ENCODE data around the gene TMCO4. TPM values are rescaled to one million over a fixed set of nuclear protein-coding genes. Genes with fewer than 3 reads are reported as not detected.

Gene TMCO4
- polyA plus RNA-seq, 1 experiment, result 22.0 TPM

GRCh38 chr1:19662313-19662712 is 137.4 kb downstream of the TMCO4 start:
- TF ChIP-seq CTCF (IDR thresholded peaks at IDR 0.05; ENCODE audit: insufficient read depth, low read depth, low read length), result no peak
- H3K4me3 ChIP-seq (ENCODE audit: low read depth, low read length), result no peak overlapping the region
- peaks cover 24% of the 10 kb centered on the region for H3K27me3 ChIP-seq (ENCODE audit: control insufficient read depth, insufficient read depth, low read length)
- ChIA-PET POLR2A (no interaction called here), CTCF (interaction anchor here (0.6 to 5.7 kb wide), 27 partner anchors 9 to 490 kb away, joined by 3 to 162 read pairs (median 4); no protein-coding TSS in a partner anchor)
- H3K36me3 ChIP-seq (ENCODE audit: control insufficient read depth, insufficient read depth, low read length), result peaks cover 9% of the 10 kb centered on the region
- no peak for DNase-seq (ENCODE audit: low read depth)

GRCh38 chr1:19661721-19662228 is 137.9 kb downstream of the TMCO4 start:
- peaks cover 11% of the 10 kb centered on the region for H3K36me3 ChIP-seq (ENCODE audit: control insufficient read depth, insufficient read depth, low read length)
- ChIA-PET POLR2A (interaction anchor here (0.5 kb wide), 1 partner anchor 189 kb away, joined by 15 read pairs; no protein-coding TSS in a partner anchor), CTCF (interaction anchor here (0.6 to 5.7 kb wide), 27 partner anchors 7 to 491 kb away, joined by 3 to 162 read pairs (median 4); no protein-coding TSS in a partner anchor)
- no peak for DNase-seq (ENCODE audit: low read depth)
- H3K4me3 ChIP-seq (ENCODE audit: low read depth, low read length), result no peak overlapping the region
- peak; percentile 65 for TF ChIP-seq CTCF (IDR thresholded peaks at IDR 0.05; ENCODE audit: insufficient read depth, low read depth, low read length)
- H3K27me3 ChIP-seq (ENCODE audit: control insufficient read depth, insufficient read depth, low read length), result peaks cover 21% of the 10 kb centered on the region

- Histone ChIP-seq H3K36me3 (ENCODE audit: control insufficient read depth, insufficient read depth, low read length) (peaks cover 25% of the 10 kb centered on the region), H3K27me3 (ENCODE audit: control insufficient read depth, insufficient read depth, low read length) (peaks cover 3% of the 10 kb centered on the region), H3K4me3 (ENCODE audit: low read depth, low read length) (no peak overlapping the region)
- no peak for DNase-seq (ENCODE audit: low read depth)
- no peak for TF ChIP-seq CTCF (IDR thresholded peaks at IDR 0.05; ENCODE audit: insufficient read depth, low read depth, low read length)
- POLR2A ChIA-PET, result no interaction called here
- CTCF ChIA-PET, result no interaction called here
Observed at GRCh38 chr1:19658186-19658585, 141.5 kb downstream of the TMCO4 start.

- H3K27me3 ChIP-seq (ENCODE audit: control insufficient read depth, insufficient read depth, low read length), result no peaks in the 10 kb centered on the region
- CTCF ChIA-PET, result interaction anchor here (1.4 kb wide), 1 partner anchor 12 kb away, joined by 3 read pairs; no protein-coding TSS in a partner anchor
- no peak overlapping the region for H3K4me3 ChIP-seq (ENCODE audit: low read depth, low read length)
- POLR2A ChIA-PET, result no interaction called here
- TF ChIP-seq CTCF (IDR thresholded peaks at IDR 0.05; ENCODE audit: insufficient read depth, low read depth, low read length), result no peak
- no peak for DNase-seq (ENCODE audit: low read depth)
- H3K36me3 ChIP-seq (ENCODE audit: control insufficient read depth, insufficient read depth, low read length), result peaks cover 25% of the 10 kb centered on the region
Observed at GRCh38 chr1:19657511-19657910, 142.2 kb downstream of the TMCO4 start.

DNA sequence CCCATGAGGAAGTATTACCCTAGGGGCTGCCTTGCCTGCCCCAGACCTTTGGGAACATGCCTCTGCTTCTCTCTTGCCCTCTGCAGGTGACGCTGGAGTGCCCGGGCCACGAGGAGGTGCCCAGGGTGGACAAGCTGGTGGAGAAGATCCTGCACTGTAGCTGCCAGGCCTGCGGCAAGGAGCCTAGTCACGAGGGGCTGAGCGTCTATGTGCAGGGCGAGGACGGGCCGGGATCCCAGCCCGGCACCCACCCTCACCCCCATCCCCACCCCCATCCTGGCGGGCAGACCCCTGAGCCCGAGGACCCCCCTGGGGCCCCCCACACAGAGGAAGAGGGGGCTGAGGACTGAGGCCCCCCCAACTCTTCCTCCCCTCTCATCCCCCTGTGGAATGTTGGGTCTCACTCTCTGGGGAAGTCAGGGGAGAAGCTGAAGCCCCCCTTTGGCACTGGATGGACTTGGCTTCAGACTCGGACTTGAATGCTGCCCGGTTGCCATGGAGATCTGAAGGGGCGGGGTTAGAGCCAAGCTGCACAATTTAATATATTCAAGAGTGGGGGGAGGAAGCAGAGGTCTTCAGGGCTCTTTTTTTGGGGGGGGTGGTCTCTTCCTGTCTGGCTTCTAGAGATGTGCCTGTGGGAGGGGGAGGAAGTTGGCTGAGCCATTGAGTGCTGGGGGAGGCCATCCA is 142.8 kb downstream of the TMCO4 start:
- Histone ChIP-seq H3K4me3 (ENCODE audit: low read depth, low read length) (no peak overlapping the region), H3K36me3 (ENCODE audit: control insufficient read depth, insufficient read depth, low read length) (peaks cover 25% of the 10 kb centered on the region), H3K27me3 (ENCODE audit: control insufficient read depth, insufficient read depth, low read length) (no peaks in the 10 kb centered on the region)
- CTCF ChIA-PET, result interaction anchor here (0.6 to 1.4 kb wide), 4 partner anchors 11 to 283 kb away, joined by 3 to 5 read pairs (median 4); no protein-coding TSS in a partner anchor
- no peak for DNase-seq (ENCODE audit: low read depth)
- TF ChIP-seq CTCF (IDR thresholded peaks at IDR 0.05; ENCODE audit: insufficient read depth, low read depth, low read length), result no peak
- POLR2A ChIA-PET, result interaction anchor here (0.7 kb wide), 1 partner anchor 220 kb away, joined by 4 read pairs; no protein-coding TSS in a partner anchor
